Kidney tubule cell (primary cell): ENCODE measurements around the gene SERPINA5.
A peak's percentile ranks its signal among the peaks of the same experiment; 100 is the strongest.
"Not testable (repeated sequence)": the region's sequence is repeated elsewhere in the genome, so short reads cannot be mapped to it uniquely, and the experiment has no call there.

ENCODE experiments used
- DNase-seq: peaks from one replicate; pipeline ENCODE4 v3.0.0-alpha.2; 2018; ENCODE audit warnings: low spot score

SERPINA5 gene

GRCh38 chr14:94573475-94574277 lies 7.5 kb upstream of the SERPINA5 start:
- DNase-seq: no peak

- DNase-seq: no peak
These were observed 6.9 kb upstream of the SERPINA5 start for GRCh38 chr14:94574336-94574735.

GRCh38 chr14:94575730-94576585 lies 5.3 kb upstream of the SERPINA5 start:
- peak; percentile 92 for DNase-seq

- DNase-seq: not testable (repeated sequence)
These were observed 3.8 kb upstream of the SERPINA5 start for GRCh38 chr14:94577472-94577871.

DNA sequence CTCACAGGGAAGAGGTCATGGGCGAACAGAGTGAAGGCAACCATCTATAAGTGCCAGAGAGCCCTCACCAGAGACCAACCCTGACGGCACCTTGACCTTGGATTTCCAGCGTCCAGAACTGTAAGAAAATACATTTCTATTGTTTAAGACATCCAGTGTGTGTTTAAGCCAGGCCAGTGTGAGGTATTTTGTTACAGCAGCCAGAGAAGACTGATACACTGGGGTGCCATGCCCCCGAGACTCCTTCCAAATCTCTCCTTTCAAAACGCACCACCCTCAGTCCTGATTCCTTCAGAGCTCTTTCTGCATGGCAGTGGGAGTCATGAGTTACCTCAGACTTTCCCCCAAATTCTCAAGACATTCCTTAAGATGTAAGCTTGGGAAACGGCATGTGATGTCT lies 2.5 kb upstream of the SERPINA5 start:
- DNase-seq: no peak

GRCh38 chr14:94582199-94582750 lies 1.0 kb downstream of the SERPINA5 start:
- no peak for DNase-seq

GRCh38 chr14:94582851-94583250 lies 1.6 kb downstream of the SERPINA5 start:
- DNase-seq: no peak

DNA sequence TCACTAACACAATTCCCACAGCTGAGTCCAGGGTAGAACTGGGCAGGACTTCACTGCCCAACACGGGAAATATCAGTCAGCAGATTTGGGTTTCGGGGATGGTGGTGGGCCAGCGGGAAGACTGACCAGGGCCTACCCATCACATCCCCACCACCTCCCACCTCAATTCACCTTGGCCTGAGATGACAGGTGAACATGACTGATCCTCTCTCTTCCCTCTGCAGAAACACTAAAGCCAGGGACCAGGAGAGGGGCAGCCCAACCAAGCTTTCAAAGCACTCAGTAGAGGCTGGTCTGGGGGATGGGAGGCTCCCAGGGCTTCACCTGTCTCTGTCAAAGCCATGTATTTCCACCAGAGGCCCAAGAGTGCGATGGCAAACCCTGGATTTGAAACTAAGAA lies 2.3 kb downstream of the SERPINA5 start:
- no peak for DNase-seq

DNA sequence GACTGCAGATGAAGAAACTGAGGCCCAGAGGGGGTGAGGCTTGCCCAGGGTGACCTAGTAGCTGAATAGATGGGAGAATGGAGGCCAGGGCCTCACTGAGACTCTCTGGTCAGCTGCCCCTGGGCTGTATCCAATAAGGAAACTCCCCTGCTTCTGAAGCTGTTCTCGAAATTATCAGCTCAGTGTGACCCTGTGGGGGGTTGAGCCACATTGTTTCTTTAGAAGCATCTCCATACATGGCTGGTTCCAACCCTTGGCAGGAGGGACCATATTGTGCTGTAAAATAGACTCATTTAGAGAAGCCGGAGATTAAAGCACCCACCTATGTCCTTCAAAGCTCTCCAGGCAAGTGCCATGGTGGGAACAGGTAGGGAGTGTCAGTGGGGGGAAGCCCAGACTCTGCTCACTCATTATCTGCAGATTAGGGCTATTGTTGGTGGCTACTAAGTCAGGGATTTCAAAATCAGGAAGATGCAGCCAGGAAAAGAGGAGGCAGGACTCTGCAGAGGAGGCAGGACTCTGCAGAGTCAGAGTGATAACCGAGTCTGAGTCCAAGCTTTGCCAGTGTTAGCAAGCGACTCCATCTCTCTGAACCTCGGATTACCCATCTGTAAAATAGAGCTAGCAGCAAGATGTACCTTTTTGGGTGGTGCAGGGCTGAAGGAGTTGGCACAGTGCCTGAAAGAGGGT lies 3.5 kb downstream of the SERPINA5 start:
- no peak for DNase-seq

- DNase-seq: no peak
These were observed 5.4 kb downstream of the SERPINA5 start for GRCh38 chr14:94586635-94587034.

DNA sequence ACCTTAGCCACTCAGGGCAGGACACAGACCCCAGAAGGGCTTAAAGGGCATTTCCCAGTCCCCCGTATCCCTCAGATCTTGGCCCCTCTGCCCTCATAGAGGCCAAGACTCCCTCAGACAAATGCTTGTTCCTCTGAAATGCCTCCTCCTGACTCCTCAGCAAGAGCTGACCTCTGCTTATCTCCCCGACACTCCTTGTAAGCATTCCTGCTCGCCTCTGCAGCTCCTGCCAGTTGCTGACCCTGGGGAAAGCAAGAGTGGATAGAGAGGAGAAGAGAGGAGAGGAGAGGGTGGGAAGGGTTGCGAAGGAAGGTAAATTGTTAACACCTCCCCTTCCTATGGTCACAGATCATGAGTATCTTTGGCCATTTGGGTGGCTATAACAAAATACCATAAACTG lies 7.1 kb downstream of the SERPINA5 start:
- DNase-seq: no peak

GRCh38 chr14:94591073-94591472 lies 9.8 kb downstream of the SERPINA5 start:
- no peak for DNase-seq

- DNase-seq: no peak
These were observed 10.6 kb downstream of the SERPINA5 start for GRCh38 chr14:94591871-94592270.

- no peak for DNase-seq
These were observed 11.2 kb downstream of the SERPINA5 start for GRCh38 chr14:94592457-94592856.

DNA sequence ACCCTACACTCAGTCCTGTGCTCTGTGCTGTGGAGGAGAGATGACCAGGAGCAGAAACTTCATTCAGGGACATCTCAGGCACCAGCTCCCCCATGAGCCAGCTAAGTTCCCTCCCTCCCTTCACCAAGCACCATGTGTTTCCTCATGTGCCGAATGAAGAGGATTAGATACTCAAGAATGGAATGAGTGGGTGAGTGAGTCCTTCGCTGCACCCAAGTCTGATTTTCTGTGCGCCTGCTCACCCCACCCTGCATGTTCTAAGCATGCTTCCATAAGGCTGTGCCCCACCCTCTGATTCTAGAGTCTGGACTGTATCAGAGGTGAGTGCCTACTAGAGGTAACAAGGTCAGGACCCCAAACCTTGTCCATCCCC lies 12.1 kb downstream of the SERPINA5 start:
- no peak for DNase-seq

GRCh38 chr14:94593749-94594431 lies 12.7 kb downstream of the SERPINA5 start:
- no peak for DNase-seq

GRCh38 chr14:94594441-94594840 lies 13.2 kb downstream of the SERPINA5 start:
- no peak for DNase-seq

- DNase-seq: no peak
These were observed 14.7 kb downstream of the SERPINA5 start for GRCh38 chr14:94595912-94596311.

DNA sequence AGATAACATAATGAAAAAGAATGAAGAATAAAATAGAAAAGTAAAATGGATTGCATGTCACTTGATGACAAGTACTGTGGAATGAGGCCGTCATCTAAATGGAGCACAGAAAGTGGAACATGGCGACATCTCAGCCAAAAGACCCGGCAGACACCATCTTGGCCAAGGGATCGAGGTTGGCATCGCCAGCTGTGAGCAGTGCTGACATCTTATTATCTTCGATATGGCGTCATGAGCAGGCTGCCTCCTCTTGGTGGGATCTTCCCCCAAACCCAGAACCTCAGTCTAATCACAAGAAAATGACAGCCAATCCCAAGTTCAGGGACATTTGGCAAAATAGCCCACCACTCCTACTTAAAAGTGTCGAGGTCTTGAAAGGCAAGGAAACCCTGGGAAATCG lies 15.1 kb downstream of the SERPINA5 start:
- no peak for DNase-seq

DNA sequence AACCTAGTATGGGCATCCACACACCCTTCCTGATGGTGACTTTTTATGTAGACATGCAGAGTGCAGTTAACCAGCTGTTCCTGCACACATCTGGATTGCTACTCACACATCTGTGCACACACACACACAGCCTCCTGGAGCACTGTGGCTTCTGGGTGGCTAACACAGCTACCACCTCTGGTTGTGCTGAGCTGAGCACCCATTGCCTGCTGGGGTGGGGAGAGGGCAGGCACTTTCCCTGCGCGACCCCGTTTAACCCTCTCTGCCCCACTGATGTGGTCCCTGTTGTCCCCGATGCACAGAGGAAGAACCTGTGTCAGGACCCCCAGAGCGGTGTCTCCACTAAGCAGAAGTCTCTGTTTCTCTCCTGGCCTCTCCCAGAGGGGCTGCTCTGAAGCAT lies 16.6 kb downstream of the SERPINA5 start:
- DNase-seq: no peak

GRCh38 chr14:94598506-94598815 lies 17.2 kb downstream of the SERPINA5 start:
- no peak for DNase-seq
